HCT116 (cell line): ENCODE data around the gene TEX261.

ENCODE experiments used
- ATF3 ChIP-seq: IDR thresholded peaks from 2 replicates; pipeline ENCODE4 v1.6.1; 2012
- CEBPB ChIP-seq: IDR thresholded peaks from 2 replicates; pipeline ENCODE4 v1.6.1; 2012; ENCODE audit warnings: low read depth
- EZH2 ChIP-seq: fragments of 200-600 bp; sonication (generic); IDR thresholded peaks from 2 replicates; pipeline ENCODE4 v1.6.1; 2017; ENCODE audit warnings: antibody characterized with exemption, mixed run types
- POLR2A ChIP-seq: IDR thresholded peaks from 2 replicates; pipeline ENCODE4 v1.7.0; 2011; ENCODE audit warnings: borderline replicate concordance; ENCODE audit not compliant: insufficient read depth, insufficient read length; ENCODE audit errors: extremely low read depth
- ZBTB33 ChIP-seq: IDR thresholded peaks from 2 replicates; pipeline ENCODE4 v1.6.1; 2011; ENCODE audit warnings: mild to moderate bottlenecking, low read length, moderate library complexity; ENCODE audit not compliant: insufficient replicate concordance; ENCODE audit errors: extremely low read depth
- TF ChIP-seq, protein P1 (sequence below), 3 experiments: fragments of 200-600 bp in 1 of 3; sonication (generic) in 1 of 3; IDR thresholded peaks in 2 of 3; conservative IDR thresholded peaks in 1 of 3; 2 replicates each; pipeline ENCODE4 v1.5.1; 2012 to 2017; ENCODE audit warnings: low read depth in 2 of 3, low read length in 2 of 3, antibody characterized with exemption in 1 of 3, borderline replicate concordance in 1 of 3, control low read depth in 1 of 3, mild to moderate bottlenecking in 1 of 3, mixed read lengths in 1 of 3, mixed run types in 1 of 3, moderate library complexity in 1 of 3; ENCODE audit not compliant: insufficient read depth in 1 of 3

DNA sequence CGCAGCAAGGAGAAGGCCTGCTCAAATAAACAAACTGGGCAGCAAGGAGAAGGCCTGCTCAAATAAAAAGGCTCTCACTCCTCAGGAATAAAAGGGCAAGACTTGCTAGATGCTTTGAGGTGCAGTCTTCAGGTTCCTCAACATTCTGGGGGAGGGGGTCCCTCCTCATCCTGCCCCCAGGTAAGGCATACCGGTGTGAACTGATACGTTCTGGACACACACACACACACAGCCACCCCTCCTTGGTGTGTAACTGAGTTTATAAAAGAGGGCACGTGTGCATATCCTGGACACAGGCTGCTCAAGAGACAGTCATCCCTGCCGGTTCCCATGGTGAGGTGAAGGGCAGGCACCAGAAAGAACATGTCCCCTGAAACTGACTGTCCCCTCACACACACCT lies 4.5 kb downstream of the TEX261 start:
- TF ChIP-seq ZBTB33 (no peak), ATF3 (no peak), EZH2 (no peak), POLR2A (no peak), CEBPB (no peak)
- TF ChIP-seq, protein P1, sequence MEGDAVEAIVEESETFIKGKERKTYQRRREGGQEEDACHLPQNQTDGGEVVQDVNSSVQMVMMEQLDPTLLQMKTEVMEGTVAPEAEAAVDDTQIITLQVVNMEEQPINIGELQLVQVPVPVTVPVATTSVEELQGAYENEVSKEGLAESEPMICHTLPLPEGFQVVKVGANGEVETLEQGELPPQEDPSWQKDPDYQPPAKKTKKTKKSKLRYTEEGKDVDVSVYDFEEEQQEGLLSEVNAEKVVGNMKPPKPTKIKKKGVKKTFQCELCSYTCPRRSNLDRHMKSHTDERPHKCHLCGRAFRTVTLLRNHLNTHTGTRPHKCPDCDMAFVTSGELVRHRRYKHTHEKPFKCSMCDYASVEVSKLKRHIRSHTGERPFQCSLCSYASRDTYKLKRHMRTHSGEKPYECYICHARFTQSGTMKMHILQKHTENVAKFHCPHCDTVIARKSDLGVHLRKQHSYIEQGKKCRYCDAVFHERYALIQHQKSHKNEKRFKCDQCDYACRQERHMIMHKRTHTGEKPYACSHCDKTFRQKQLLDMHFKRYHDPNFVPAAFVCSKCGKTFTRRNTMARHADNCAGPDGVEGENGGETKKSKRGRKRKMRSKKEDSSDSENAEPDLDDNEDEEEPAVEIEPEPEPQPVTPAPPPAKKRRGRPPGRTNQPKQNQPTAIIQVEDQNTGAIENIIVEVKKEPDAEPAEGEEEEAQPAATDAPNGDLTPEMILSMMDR (IDR thresholded peaks at IDR 0.05 in 2 of 3, conservative IDR thresholded peaks at IDR 0.05 in 1 of 3; ENCODE audit: borderline replicate concordance in 1 of 3, insufficient read depth in 1 of 3, low read depth in 2 of 3, low read length in 2 of 3) = no peak
